Measurements from ENCODE around the gene SLC9B2.

DNA sequence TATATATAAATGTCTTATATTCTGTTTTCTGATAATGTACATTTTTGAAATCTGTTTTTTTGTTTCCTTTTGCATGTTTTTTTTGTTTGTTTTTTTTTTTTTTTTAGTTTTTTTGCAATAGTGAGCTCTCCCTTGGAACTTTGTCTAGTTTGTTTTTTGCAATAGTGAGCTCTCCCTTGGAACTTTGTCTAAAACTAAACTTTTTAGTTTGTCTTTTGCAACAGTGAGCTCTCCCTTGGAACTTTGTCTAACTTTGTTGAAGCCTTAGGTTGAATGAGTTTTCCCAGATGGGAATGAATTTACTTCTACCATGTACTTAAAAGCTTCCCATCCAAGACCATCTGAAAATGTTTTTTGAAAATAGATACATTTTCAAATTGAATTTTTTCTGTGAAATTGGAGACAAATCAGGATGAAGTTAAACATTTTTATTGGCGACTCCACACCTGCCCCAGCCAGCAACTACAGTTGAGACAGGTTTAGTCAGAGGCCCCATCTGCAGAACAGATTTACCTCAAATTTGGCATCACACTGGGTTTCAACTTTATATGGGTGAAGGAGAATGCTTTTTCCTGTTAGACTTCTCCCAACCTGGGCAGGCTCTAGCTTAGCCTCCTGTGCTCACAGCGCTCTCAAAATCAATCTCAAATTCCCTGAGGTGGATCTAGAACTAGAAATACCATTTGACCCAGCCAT is 16.0 kb downstream of the SLC9B2 start:
- TF ChIP-seq EZH2 (IDR thresholded peaks at IDR 0.05; ENCODE audit: low read depth, unreplicated experiment) (no peak), POLR2AphosphoS5 (IDR thresholded peaks at IDR 0.05; ENCODE audit: low read depth) (no peak), EZH2phosphoT487 (IDR thresholded peaks at IDR 0.05; ENCODE audit: unreplicated experiment) (no peak), ZNF114 (CRISPR knock-in tag; IDR thresholded peaks at IDR 0.05) (no peak)
- TF ChIP-seq, protein P1, sequence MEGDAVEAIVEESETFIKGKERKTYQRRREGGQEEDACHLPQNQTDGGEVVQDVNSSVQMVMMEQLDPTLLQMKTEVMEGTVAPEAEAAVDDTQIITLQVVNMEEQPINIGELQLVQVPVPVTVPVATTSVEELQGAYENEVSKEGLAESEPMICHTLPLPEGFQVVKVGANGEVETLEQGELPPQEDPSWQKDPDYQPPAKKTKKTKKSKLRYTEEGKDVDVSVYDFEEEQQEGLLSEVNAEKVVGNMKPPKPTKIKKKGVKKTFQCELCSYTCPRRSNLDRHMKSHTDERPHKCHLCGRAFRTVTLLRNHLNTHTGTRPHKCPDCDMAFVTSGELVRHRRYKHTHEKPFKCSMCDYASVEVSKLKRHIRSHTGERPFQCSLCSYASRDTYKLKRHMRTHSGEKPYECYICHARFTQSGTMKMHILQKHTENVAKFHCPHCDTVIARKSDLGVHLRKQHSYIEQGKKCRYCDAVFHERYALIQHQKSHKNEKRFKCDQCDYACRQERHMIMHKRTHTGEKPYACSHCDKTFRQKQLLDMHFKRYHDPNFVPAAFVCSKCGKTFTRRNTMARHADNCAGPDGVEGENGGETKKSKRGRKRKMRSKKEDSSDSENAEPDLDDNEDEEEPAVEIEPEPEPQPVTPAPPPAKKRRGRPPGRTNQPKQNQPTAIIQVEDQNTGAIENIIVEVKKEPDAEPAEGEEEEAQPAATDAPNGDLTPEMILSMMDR (conservative IDR thresholded peaks at IDR 0.05; ENCODE audit: low read depth in 2 of 2) = no peak
- TF ChIP-seq, protein P2, sequence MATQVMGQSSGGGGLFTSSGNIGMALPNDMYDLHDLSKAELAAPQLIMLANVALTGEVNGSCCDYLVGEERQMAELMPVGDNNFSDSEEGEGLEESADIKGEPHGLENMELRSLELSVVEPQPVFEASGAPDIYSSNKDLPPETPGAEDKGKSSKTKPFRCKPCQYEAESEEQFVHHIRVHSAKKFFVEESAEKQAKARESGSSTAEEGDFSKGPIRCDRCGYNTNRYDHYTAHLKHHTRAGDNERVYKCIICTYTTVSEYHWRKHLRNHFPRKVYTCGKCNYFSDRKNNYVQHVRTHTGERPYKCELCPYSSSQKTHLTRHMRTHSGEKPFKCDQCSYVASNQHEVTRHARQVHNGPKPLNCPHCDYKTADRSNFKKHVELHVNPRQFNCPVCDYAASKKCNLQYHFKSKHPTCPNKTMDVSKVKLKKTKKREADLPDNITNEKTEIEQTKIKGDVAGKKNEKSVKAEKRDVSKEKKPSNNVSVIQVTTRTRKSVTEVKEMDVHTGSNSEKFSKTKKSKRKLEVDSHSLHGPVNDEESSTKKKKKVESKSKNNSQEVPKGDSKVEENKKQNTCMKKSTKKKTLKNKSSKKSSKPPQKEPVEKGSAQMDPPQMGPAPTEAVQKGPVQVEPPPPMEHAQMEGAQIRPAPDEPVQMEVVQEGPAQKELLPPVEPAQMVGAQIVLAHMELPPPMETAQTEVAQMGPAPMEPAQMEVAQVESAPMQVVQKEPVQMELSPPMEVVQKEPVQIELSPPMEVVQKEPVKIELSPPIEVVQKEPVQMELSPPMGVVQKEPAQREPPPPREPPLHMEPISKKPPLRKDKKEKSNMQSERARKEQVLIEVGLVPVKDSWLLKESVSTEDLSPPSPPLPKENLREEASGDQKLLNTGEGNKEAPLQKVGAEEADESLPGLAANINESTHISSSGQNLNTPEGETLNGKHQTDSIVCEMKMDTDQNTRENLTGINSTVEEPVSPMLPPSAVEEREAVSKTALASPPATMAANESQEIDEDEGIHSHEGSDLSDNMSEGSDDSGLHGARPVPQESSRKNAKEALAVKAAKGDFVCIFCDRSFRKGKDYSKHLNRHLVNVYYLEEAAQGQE (IDR thresholded peaks at IDR 0.05; ENCODE audit: unreplicated experiment) = no peak
